ENCODE data around the gene HGF. TPM values are rescaled to one million over a fixed set of nuclear protein-coding genes. Genes with fewer than 3 reads are reported as not detected.

Gene HGF
- polyA plus RNA-seq, 1 of the 3 experiments (the other 2 are of a cell fraction), result 1.5 TPM

GRCh38 chr7:81676105-81676811 lies 93.6 kb downstream of the HGF start:
- H3K4me2 ChIP-seq, result no peak overlapping the region
- no peaks in the 10 kb centered on the region for H3K36me3 ChIP-seq (replicated peaks in 1 of 2; ENCODE audit: control insufficient read depth in 1 of 2, insufficient read depth in 2 of 2, low read length in 1 of 2)
- POLR2A ChIA-PET, result no interaction called here
- 85% methylated on average over 3 of the region's 3 CpGs for WGBS (ENCODE audit: low lambda C conversion rate)
- no peak overlapping the region for H3K9ac ChIP-seq
- CTCF ChIA-PET, result interaction anchor here (0.8 to 1.8 kb wide), 5 partner anchors 8 to 64 kb away, joined by 3 to 4 read pairs (median 3); no protein-coding TSS in a partner anchor
- H3K9me2 ChIP-seq, result no peaks in the 10 kb centered on the region
- 0 out of 2 replicates have a peak overlapping the region, but pooled peaks have one; percentile 15 for H2AFZ ChIP-seq (ENCODE audit: low read depth)
- H3K4me3 ChIP-seq (ENCODE audit: low read depth in 2 of 2, low read length in 1 of 2), result no peak overlapping the region
- H3K27ac ChIP-seq (ENCODE audit: low read depth in 2 of 2, low read length in 1 of 2), result no peak overlapping the region
- H3K4me1 ChIP-seq (ENCODE audit: control insufficient read depth in 1 of 2, insufficient read depth in 2 of 2, low read depth in 1 of 2, low read length in 1 of 2), result peaks cover 0 to 10% of the 10 kb centered on the region in 2 experiments; a peak in 3 of 4 replicates
- no peak for DNase-seq
- no peak for TF ChIP-seq TCF12 (IDR thresholded peaks at IDR 0.05)
- TF ChIP-seq GABPA (IDR thresholded peaks at IDR 0.05; ENCODE audit: low read depth), result no peak
- no peak for TF ChIP-seq MXI1 (IDR thresholded peaks at IDR 0.05; ENCODE audit: low read depth, low read length)
- no peak for TF ChIP-seq ELF1 (IDR thresholded peaks at IDR 0.05)
- no peak for TF ChIP-seq TEAD4 (IDR thresholded peaks at IDR 0.05; ENCODE audit: borderline replicate concordance, insufficient read depth)
- no peak for TF ChIP-seq NFIC (IDR thresholded peaks at IDR 0.05; ENCODE audit: borderline replicate concordance)
- TF ChIP-seq SIN3A (IDR thresholded peaks at IDR 0.05; ENCODE audit: borderline replicate concordance, low read depth, low read length), result no peak
- TF ChIP-seq, protein P1, sequence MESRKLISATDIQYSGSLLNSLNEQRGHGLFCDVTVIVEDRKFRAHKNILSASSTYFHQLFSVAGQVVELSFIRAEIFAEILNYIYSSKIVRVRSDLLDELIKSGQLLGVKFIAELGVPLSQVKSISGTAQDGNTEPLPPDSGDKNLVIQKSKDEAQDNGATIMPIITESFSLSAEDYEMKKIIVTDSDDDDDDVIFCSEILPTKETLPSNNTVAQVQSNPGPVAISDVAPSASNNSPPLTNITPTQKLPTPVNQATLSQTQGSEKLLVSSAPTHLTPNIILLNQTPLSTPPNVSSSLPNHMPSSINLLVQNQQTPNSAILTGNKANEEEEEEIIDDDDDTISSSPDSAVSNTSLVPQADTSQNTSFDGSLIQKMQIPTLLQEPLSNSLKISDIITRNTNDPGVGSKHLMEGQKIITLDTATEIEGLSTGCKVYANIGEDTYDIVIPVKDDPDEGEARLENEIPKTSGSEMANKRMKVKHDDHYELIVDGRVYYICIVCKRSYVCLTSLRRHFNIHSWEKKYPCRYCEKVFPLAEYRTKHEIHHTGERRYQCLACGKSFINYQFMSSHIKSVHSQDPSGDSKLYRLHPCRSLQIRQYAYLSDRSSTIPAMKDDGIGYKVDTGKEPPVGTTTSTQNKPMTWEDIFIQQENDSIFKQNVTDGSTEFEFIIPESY (IDR thresholded peaks at IDR 0.05; ENCODE audit: borderline replicate concordance, low read depth), result no peak
- no peak for TF ChIP-seq MAX (IDR thresholded peaks at IDR 0.05; ENCODE audit: low read depth)
- no peaks in the 10 kb centered on the region for H3K79me2 ChIP-seq (ENCODE audit: insufficient read depth)
- no peaks in the 10 kb centered on the region for H3F3A ChIP-seq (replicated peaks; ENCODE audit: insufficient read depth)
- H3K9me3 ChIP-seq, result no peaks in the 10 kb centered on the region
- H4K20me1 ChIP-seq (ENCODE audit: insufficient read depth), result no peaks in the 10 kb centered on the region
- no peaks in the 10 kb centered on the region for H3K27me3 ChIP-seq (ENCODE audit: insufficient read depth)

GRCh38 chr7:81674431-81674830 lies 95.4 kb downstream of the HGF start:
- POLR2A ChIA-PET, result no interaction called here
- Histone ChIP-seq H3K27ac (ENCODE audit: low read depth in 2 of 2, low read length in 1 of 2) (no peak overlapping the region), H3F3A (replicated peaks; ENCODE audit: insufficient read depth) (no peaks in the 10 kb centered on the region), H3K9me3 (no peaks in the 10 kb centered on the region), H3K27me3 (ENCODE audit: insufficient read depth) (no peaks in the 10 kb centered on the region), H4K20me1 (ENCODE audit: insufficient read depth) (no peaks in the 10 kb centered on the region), H3K9me2 (no peaks in the 10 kb centered on the region), H3K4me2 (no peak overlapping the region), H3K79me2 (ENCODE audit: insufficient read depth) (no peaks in the 10 kb centered on the region), H3K4me1 (ENCODE audit: control insufficient read depth in 1 of 2, insufficient read depth in 2 of 2, low read depth in 1 of 2, low read length in 1 of 2) (peaks cover 2 to 10% of the 10 kb centered on the region in 2 experiments; a peak in 3 of 4 replicates), H3K36me3 (replicated peaks in 1 of 2; ENCODE audit: control insufficient read depth in 1 of 2, insufficient read depth in 2 of 2, low read length in 1 of 2) (no peaks in the 10 kb centered on the region), H2AFZ (ENCODE audit: low read depth) (no peak overlapping the region), H3K4me3 (ENCODE audit: low read depth in 2 of 2, low read length in 1 of 2) (no peak overlapping the region), H3K9ac (no peak overlapping the region)
- WGBS (ENCODE audit: low lambda C conversion rate), result 91% methylated on average over 2 of the region's 2 CpGs
- CTCF ChIA-PET, result interaction anchor here (0.9 to 2.0 kb wide), 3 partner anchors 11 to 175 kb away, joined by 3 to 7 read pairs (median 3); no protein-coding TSS in a partner anchor
- DNase-seq, result no peak
- TF ChIP-seq NFIC (IDR thresholded peaks at IDR 0.05; ENCODE audit: borderline replicate concordance) (no peak), RAD21 (IDR thresholded peaks at IDR 0.05; ENCODE audit: low read length) (no peak), USF2 (IDR thresholded peaks at IDR 0.05; ENCODE audit: borderline replicate concordance, low read depth, low read length) (no peak), MXI1 (IDR thresholded peaks at IDR 0.05; ENCODE audit: low read depth, low read length) (no peak), SMC3 (IDR thresholded peaks at IDR 0.05; ENCODE audit: low read depth, low read length) (no peak), FOSL2 (IDR thresholded peaks at IDR 0.05; ENCODE audit: borderline replicate concordance, low read depth) (no peak), FOXJ3 (CRISPR knock-in tag; IDR thresholded peaks at IDR 0.05) (no peak), EZH2phosphoT487 (IDR thresholded peaks at IDR 0.05; ENCODE audit: borderline replicate concordance, low read depth) (no peak), CHD2 (IDR thresholded peaks at IDR 0.05; ENCODE audit: low read length, partially characterized antibody) (no peak), RXRA (IDR thresholded peaks at IDR 0.05; ENCODE audit: borderline replicate concordance, low read depth) (no peak)
- TF ChIP-seq, protein P2, sequence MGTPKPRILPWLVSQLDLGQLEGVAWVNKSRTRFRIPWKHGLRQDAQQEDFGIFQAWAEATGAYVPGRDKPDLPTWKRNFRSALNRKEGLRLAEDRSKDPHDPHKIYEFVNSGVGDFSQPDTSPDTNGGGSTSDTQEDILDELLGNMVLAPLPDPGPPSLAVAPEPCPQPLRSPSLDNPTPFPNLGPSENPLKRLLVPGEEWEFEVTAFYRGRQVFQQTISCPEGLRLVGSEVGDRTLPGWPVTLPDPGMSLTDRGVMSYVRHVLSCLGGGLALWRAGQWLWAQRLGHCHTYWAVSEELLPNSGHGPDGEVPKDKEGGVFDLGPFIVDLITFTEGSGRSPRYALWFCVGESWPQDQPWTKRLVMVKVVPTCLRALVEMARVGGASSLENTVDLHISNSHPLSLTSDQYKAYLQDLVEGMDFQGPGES (IDR thresholded peaks at IDR 0.05; ENCODE audit: low read depth, low read length), result no peak

Data from SK-N-SH (cell line).